Superior temporal gyrus (tissue), 1 donor: ENCODE data around the gene GIMAP8.
A peak's percentile ranks its signal among the peaks of the same experiment; 100 is the strongest.
"Not testable (repeated sequence)": the region's sequence is repeated elsewhere in the genome, so short reads cannot be mapped to it uniquely, and the experiment has no call there.

Experiments used
- DNase-seq: peaks from one replicate; pipeline ENCODE4 v3.0.0-alpha.2; 2016; ENCODE audit errors: extremely low spot score

The GIMAP8 gene

DNA sequence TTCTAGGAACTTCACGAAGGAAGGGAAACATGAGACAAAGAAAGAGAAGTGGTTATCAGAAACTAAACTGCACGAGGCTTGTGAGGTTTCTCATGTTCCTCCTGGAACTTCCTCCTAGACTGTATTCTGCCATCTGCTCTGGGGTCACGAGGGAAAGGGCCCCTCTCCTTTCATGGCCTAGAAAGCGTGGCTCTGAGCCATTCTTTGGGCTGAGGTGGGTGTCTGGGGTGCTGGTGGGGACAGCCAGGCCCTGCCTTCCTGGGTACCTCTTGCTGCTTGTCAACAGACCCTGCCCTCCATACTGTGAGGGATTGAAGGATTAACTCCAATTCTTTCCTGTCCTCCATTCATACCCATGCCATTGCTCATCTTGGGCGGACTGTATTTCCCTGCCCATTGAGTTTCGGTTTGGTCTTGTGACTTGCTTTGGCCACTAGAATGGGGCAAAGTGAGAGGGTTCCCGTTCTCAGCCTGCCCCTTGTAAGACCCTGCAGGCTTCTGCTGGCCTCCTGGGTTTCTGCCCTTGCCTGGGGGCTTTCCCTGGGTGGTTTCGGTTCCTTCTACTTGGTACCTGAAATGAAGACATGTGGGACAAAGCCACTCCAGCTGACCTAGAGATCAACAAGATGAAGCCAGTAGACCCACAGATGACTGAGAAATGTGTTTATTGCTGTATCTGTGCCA lies 14.9 kb upstream of the GIMAP8 start:
- DNase-seq = no peak

DNA sequence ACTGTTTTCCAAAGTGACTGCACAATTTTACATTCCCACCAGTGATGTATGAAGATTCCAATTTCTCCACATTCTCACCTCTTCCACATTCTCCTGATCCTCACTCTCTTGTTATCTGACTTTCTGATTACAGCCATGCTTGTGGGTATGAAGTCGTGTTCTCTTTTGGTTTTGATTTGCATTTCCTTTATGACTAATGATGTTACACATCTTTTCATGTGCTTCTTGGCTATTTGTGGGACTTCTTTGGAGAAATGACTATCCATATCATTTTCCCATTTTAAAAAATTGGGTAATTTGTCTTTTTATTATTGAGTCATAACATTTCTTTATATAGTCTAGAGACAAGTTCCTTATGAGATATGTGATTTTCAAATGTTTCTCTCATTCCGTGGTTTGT lies 10.5 kb upstream of the GIMAP8 start:
- DNase-seq = no peak

- no peak for DNase-seq
Measured at GRCh38 chr7:150441524-150441923, 8.9 kb upstream of the GIMAP8 start.

DNA sequence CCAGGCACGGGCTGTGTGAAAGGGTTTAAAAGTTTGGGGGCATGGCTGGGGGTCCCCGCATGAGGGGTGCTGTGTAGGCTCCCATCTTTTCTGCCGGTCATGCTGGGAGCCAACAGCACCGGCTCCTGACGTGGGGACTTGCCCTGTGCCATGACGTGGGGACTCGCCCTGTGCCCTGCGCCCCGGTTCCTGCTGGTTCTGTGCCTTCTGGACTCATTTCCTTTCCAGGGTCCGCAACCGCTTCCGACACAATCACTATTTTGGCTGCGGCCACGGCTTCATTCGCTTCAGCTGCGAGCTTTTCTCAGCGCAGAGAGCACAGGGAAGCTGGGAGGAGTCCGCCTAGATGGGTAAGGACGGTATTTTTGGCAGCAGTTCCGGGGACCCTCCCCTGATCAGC lies 7.6 kb upstream of the GIMAP8 start:
- no peak for DNase-seq

GRCh38 chr7:150443793-150444540 lies 6.5 kb upstream of the GIMAP8 start:
- no peak for DNase-seq

GRCh38 chr7:150444674-150445365 lies 5.6 kb upstream of the GIMAP8 start:
- DNase-seq = no peak

- no peak for DNase-seq
Measured at GRCh38 chr7:150446288-150446938, 4.0 kb upstream of the GIMAP8 start.

DNA sequence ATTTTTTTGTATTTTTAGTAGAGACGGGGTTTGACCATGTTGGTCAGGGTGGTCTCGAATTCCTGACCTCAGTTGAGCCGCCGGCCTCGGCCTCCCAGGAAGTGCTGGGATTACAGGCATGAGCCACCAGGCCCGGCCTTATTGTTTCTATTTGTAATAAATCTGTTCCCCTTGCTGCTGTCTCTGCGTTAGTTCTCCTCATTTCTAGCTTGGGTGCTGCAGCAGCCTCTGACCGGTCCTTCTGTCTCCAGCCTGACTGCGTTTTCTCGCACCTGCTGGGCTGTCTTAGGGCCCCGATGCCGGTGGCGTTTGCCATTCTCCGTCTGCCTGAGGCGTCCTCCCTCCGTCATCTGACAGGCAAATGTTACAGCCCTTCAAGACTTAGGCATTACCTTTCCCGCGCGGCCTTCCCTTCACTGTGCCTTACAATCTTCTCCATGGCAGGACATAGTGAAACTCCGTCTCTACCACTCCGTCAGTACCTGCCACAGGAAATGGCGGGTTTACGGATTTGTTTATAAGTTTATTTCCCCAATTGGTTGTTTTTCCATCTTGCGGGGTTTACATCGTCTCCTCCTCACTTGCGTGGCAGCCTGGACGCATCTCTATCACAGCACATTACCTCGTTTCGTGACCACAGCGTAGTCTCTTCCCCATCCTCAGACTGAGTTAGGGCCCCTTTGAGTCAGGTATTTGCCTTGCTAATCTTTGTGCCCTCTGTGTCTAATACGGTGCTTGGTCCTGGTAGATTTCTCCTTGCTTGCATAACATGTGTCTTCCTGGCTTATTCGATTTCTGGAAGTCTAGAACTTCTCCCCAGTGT lies 2.3 kb upstream of the GIMAP8 start:
- DNase-seq = no peak

DNA sequence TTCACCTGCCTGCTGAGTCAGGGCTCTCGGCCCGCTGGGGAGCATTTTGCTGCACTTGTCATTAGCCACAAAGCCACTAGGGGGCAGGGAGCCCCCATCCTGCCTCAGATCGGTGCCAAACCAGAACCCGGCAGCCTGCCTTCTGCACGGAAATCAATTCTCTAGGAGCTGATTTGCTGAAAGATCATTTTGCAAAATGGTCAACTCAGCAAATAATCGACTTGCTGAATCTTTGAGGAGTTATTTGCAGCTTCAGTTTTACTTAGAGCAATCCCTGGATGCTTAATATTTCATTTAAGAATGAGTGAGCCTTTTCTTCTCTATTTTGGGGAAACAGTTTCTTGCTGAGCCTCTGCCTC lies 1.7 kb upstream of the GIMAP8 start:
- peak; percentile 86 for DNase-seq

DNA sequence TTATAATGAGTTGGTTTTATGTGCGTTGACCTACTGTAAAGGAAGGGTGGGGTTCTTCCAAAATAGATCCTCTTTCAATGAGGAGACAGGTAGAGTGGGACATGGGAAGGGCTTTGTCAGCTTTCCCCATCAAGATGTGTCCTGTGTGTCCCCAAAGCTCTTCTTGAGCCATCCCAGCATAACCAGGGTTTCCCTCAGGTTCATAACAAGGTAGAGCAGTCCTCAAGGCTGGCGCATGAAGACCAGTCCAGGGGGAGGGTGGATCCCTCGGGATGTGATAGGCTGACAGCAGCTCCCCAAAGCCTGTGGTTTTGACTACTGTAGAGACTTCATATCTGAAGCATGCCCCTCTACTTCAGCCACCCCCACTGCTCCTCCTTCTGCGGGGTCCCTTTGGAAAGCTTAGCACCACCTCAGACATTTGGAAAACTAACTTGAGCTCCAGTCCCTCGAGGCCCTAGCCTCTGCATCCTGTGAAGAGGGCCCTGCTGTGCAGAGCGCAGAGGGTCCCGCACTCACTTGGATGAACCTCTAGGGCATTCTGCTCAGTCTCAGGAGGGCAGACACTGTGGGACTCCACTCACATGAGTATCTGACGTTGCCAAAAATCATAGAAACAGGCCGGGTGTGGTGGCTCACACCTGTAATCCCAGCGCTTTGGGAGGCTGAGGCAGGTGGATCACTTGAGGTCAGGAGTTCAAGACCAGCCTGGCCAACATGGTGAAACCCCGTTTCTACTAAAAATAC lies 1.1 kb upstream of the GIMAP8 start:
- DNase-seq = no peak

- no peak for DNase-seq
Measured at GRCh38 chr7:150451097-150451793, 815 bp downstream of the GIMAP8 start.

DNA sequence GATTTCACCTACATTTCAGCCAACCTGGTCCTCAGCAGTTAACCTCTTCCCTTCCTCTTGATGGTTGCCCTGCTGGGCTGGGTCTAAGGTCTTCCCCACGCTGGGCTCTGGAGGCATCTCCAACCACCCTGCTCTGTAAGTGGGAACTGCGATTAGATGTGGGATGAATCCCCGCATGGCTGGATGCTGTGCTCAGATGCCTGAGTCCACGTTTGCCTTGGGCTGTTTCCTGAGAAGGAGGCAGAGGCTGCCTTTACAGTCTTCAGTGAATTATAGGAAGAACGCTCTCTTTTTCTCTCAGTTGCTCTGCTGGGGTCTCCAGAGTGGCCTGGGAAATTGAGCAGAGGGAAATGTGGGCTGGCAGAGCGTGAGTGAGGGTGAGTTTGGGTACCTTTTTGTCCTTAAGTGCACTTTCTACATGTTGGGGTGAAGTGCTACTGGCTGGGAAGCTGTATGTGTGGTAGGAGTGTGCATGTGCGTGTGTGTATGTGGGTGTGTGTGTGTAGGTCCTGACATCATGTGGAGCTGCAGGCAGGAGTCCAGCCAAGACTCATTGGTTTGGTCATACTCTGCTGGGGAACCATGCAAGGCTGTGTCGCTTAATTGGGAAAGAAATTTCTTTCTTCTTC lies 1.5 kb downstream of the GIMAP8 start:
- no peak for DNase-seq

DNA sequence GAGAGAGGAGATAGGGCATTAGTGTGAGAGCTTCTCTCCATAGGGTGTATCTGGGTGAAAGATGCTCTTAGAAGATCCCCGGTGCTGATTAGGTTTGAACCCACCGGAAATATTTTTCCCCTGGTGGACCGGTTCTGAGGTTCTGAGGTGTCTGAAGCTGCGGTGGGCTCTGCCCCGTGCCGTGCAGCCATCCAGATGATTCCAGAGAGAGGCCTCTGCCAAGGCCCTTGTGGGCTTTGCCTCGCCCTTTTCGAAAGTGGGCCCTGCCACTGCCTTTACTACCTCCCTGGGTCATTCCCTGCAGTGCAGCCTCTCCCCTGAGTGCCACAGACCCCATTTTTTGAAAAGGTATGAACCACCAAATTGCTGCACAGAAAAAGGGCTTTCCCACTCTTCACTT lies 2.8 kb downstream of the GIMAP8 start:
- DNase-seq = no peak

DNA sequence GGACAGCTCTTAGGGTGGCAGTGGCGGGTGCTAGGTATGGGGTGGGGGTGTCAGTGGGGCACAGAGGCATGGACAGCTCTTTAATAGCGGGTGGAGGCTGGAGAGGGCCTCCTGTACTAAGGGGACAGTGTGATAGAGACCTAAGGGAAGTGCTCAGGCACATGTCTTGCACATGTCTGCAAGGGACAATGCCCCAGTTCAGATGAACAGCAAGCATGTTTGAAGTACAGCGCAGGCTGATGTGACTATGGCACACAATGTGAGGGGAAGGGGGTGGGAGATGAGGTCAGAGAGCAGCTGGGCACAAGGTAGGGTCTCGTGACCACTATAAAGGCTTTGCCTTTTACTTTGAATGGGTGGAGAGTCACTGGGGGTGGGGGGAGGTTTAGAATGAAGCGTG lies 3.5 kb downstream of the GIMAP8 start:
- DNase-seq = no peak

- DNase-seq = not testable (repeated sequence)
Measured at GRCh38 chr7:150457064-150457463, 6.6 kb downstream of the GIMAP8 start.

DNA sequence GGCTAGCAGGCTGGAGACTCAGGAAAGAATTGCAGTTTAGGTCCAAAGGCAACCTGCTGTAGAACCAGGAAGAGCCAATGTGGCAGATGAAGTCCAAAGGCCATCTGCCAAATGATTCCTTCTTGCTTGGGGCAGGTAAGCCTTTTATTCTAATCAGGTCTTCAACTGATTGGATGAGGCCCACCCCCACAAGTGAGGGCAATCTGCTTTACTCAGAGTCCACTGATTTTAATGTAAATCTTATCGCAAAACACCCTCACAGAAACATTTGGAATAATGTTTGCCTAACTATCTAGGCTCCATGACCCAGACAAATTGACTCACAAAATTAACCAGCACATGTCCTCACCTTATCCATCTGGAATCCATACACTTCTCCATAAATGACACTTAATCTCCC lies 7.8 kb downstream of the GIMAP8 start:
- no peak for DNase-seq

- no peak for DNase-seq
Measured at GRCh38 chr7:150458756-150459155, 8.3 kb downstream of the GIMAP8 start.

GRCh38 chr7:150461520-150461919 lies 11.1 kb downstream of the GIMAP8 start:
- no peak for DNase-seq

GRCh38 chr7:150462413-150462812 lies 12.0 kb downstream of the GIMAP8 start:
- no peak for DNase-seq

DNA sequence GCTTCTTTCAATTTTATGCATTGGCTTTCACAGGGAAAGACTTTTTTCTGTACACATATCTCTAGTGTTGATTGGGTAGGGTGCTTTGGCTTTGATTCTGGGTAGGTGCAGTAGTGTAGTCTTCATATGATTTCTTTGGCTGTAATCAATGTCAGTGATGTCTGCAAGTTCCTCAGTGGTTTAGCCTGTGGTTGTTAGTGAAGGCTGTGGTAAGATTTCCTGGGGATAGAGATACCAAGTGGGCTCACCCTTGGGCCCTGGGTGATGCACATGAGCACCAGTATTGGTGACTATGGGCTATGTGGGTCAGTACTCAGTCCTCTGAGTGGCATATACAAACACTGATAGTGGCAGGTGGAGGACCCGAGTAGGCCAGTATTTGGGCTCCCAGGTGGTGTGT lies 13.0 kb downstream of the GIMAP8 start:
- no peak for DNase-seq
